GM18520 (cell line): Measurements from ENCODE around the gene NEMP2.

ENCODE experiments used
- ATAC-seq: cut with Tn5 transposase; IDR thresholded peaks from one replicate; pipeline ENCODE4 v1.9.1; 2021; ENCODE audit not compliant: unreplicated experiment

The NEMP2 gene

GRCh38 chr2:190534310-190535120, at the start of gene NEMP2:
TSS of gene NEMP2 (minus strand) at chr2:190534722. CDS start at chr2:190534655, 67 bp downstream.
- peak; percentile 62 for ATAC-seq

GRCh38 chr2:190583507-190584337, 49.2 kb upstream of the NEMP2 start:
- peak; percentile 36 for ATAC-seq

- ATAC-seq: peak; percentile 41
These were observed 48.4 kb upstream of the NEMP2 start for GRCh38 chr2:190582736-190583506.

- ATAC-seq: no peak
These were observed 47.5 kb upstream of the NEMP2 start for GRCh38 chr2:190582019-190582418.

GRCh38 chr2:190579915-190580846, 45.7 kb upstream of the NEMP2 start:
- ATAC-seq: no peak

GRCh38 chr2:190579058-190579410, 44.5 kb upstream of the NEMP2 start:
- ATAC-seq: no peak

- ATAC-seq: no peak
These were observed 43.9 kb upstream of the NEMP2 start for GRCh38 chr2:190578158-190579057.

- ATAC-seq: no peak
These were observed 42.1 kb upstream of the NEMP2 start for GRCh38 chr2:190576573-190576972.

- no peak for ATAC-seq
These were observed 40.7 kb upstream of the NEMP2 start for GRCh38 chr2:190575263-190575662.

GRCh38 chr2:190574169-190574568, 39.6 kb upstream of the NEMP2 start:
- ATAC-seq: no peak

- ATAC-seq: no peak
These were observed 37.7 kb upstream of the NEMP2 start for GRCh38 chr2:190572246-190572645.

GRCh38 chr2:190571686-190572085, 37.2 kb upstream of the NEMP2 start:
- no peak for ATAC-seq

GRCh38 chr2:190570871-190571270, 36.3 kb upstream of the NEMP2 start:
- no peak for ATAC-seq

- ATAC-seq: no peak
These were observed 35.7 kb upstream of the NEMP2 start for GRCh38 chr2:190569994-190570755.

GRCh38 chr2:190564838-190565237, 30.3 kb upstream of the NEMP2 start:
- ATAC-seq: no peak

GRCh38 chr2:190563646-190564045, 29.1 kb upstream of the NEMP2 start:
- ATAC-seq: no peak

- ATAC-seq: no peak
These were observed 28.6 kb upstream of the NEMP2 start for GRCh38 chr2:190563109-190563508.

- ATAC-seq: no peak
These were observed 27.6 kb upstream of the NEMP2 start for GRCh38 chr2:190562121-190562520.

GRCh38 chr2:190561094-190561493, 26.6 kb upstream of the NEMP2 start:
- ATAC-seq: no peak
